Suprapubic skin (tissue), 4 donors: ENCODE measurements around the gene PAQR5. TPM values are rescaled to one million over a fixed set of nuclear protein-coding genes. Genes with fewer than 3 reads are reported as not detected.

Source experiments
- DNase-seq, 2 donors: peaks; one replicate each; pipeline ENCODE4 v3.0.0-alpha.2; 2019; ENCODE audit warnings: low spot score in 2 of 2
- H3K27ac ChIP-seq: fragments of 200-600 bp; sonication (generic); one replicate; pipeline ENCODE4 v1.5.1; 2019
- H3K27me3 ChIP-seq: fragments of 200-600 bp; sonication (generic); one replicate; pipeline ENCODE4 v1.5.1; 2019
- H3K36me3 ChIP-seq: fragments of 200-600 bp; sonication (generic); one replicate; pipeline ENCODE4 v1.5.1; 2019
- H3K4me1 ChIP-seq: fragments of 200-600 bp; sonication (generic); one replicate; pipeline ENCODE4 v1.5.1; 2019
- H3K4me3 ChIP-seq: fragments of 200-600 bp; sonication (generic); one replicate; pipeline ENCODE4 v1.5.1; 2019; ENCODE audit warnings: mild to moderate bottlenecking
- H3K9me3 ChIP-seq: fragments of 200-600 bp; sonication (generic); one replicate; pipeline ENCODE4 v1.5.1; 2019
- CTCF ChIP-seq, 2 donors: fragments of 200-600 bp in 1 of 2; fragments of 450-650 bp in 1 of 2; sonication (generic) in 1 of 2; IDR thresholded peaks; one replicate each; pipeline ENCODE4 v1.5.1; 2016 to 2019; ENCODE audit warnings: antibody characterized with exemption in 2 of 2, mild to moderate bottlenecking in 1 of 2, moderate library complexity in 1 of 2
- EP300 ChIP-seq: sonication (generic); formaldehyde crosslinking; IDR thresholded peaks from one replicate; pipeline ENCODE4 v1.6.1; 2017; ENCODE audit warnings: antibody characterized with exemption
- POLR2A ChIP-seq, 2 donors: fragments of 450-650 bp; IDR thresholded peaks; one replicate each; pipeline ENCODE4 v1.6.1; 2017; ENCODE audit warnings: antibody characterized with exemption in 2 of 2, mild to moderate bottlenecking in 2 of 2, moderate library complexity in 2 of 2
- POLR2AphosphoS5 ChIP-seq, 3 donors: sonication (generic); formaldehyde crosslinking; IDR thresholded peaks; one replicate each; pipeline ENCODE4 v1.6.1; 2017; ENCODE audit warnings: antibody characterized with exemption in 3 of 3
- WGBS: methylation state at CpG from one replicate; pipeline ENCODE4 v1.1.5; 2018; 5-methylcytosine and 5-hydroxymethylcytosine counted together
- total RNA-seq, 4 donors: library from RNA; depleted of rRNA; stranded (reverse); fragments of >200 nt; gene quantifications; one replicate each; pipeline ENCODE4 v1.1.0, GENCODE V29; 2016

Gene PAQR5
- total RNA-seq, 4 donors from 2014 or later: 2.5 to 22.4 (median 9.3) TPM

GRCh38 chr15:69390575-69390974, 91.9 kb downstream of the PAQR5 start:
- Histone ChIP-seq H3K27ac (no peak overlapping the region), H3K4me3 (no peak overlapping the region), H3K9me3 (no peaks in the 10 kb centered on the region), H3K36me3 (no peaks in the 10 kb centered on the region), H3K4me1 (peaks cover 30% of the 10 kb centered on the region), H3K27me3 (no peaks in the 10 kb centered on the region)
- no peak for TF ChIP-seq CTCF (IDR thresholded peaks at IDR 0.05)
- TF ChIP-seq POLR2A (IDR thresholded peaks at IDR 0.05): no peak
- no peak for TF ChIP-seq EP300
- no peak for TF ChIP-seq POLR2AphosphoS5 (IDR thresholded peaks at IDR 0.05)
- WGBS: 60% methylated on average over 2 of the region's 2 CpGs
- DNase-seq: no peak

- Histone ChIP-seq H3K27ac (no peak overlapping the region), H3K27me3 (no peaks in the 10 kb centered on the region), H3K4me1 (peaks cover 30% of the 10 kb centered on the region), H3K36me3 (no peaks in the 10 kb centered on the region), H3K9me3 (no peaks in the 10 kb centered on the region), H3K4me3 (no peak overlapping the region)
- no peak for TF ChIP-seq POLR2A (IDR thresholded peaks at IDR 0.05)
- TF ChIP-seq EP300: no peak
- TF ChIP-seq POLR2AphosphoS5 (IDR thresholded peaks at IDR 0.05): no peak
- no peak for TF ChIP-seq CTCF (IDR thresholded peaks at IDR 0.05)
- DNase-seq: no peak
- whole genome bisulfite sequencing: 51% methylated on average over 11 of the region's 11 CpGs
These were observed 92.5 kb downstream of the PAQR5 start for GRCh38 chr15:69391046-69391757.

GRCh38 chr15:69392352-69392751, 93.6 kb downstream of the PAQR5 start:
- H3K4me3 ChIP-seq: no peak overlapping the region
- WGBS: 77% methylated on average over 4 of the region's 4 CpGs
- TF ChIP-seq POLR2A (IDR thresholded peaks at IDR 0.05): no peak
- no peak for TF ChIP-seq CTCF (IDR thresholded peaks at IDR 0.05)
- TF ChIP-seq POLR2AphosphoS5 (IDR thresholded peaks at IDR 0.05): no peak
- no peak for TF ChIP-seq EP300
- DNase-seq: no peak
- no peaks in the 10 kb centered on the region for H3K9me3 ChIP-seq
- peaks cover 30% of the 10 kb centered on the region for H3K4me1 ChIP-seq
- H3K27me3 ChIP-seq: no peaks in the 10 kb centered on the region
- H3K36me3 ChIP-seq: no peaks in the 10 kb centered on the region
- no peak overlapping the region for H3K27ac ChIP-seq

- Histone ChIP-seq H3K4me3 (no peak overlapping the region), H3K36me3 (no peaks in the 10 kb centered on the region), H3K4me1 (peaks cover 20% of the 10 kb centered on the region), H3K9me3 (no peaks in the 10 kb centered on the region), H3K27ac (no peak overlapping the region), H3K27me3 (no peaks in the 10 kb centered on the region)
- DNase-seq: no peak
- WGBS: 53% methylated on average over 11 of the region's 11 CpGs
- no peak for TF ChIP-seq POLR2A (IDR thresholded peaks at IDR 0.05)
- TF ChIP-seq EP300: no peak
These were observed 95.2 kb downstream of the PAQR5 start for GRCh38 chr15:69393831-69394491.

GRCh38 chr15:69394556-69395282, 96.0 kb downstream of the PAQR5 start:
- Histone ChIP-seq H3K4me1 (peaks cover 20% of the 10 kb centered on the region), H3K27me3 (no peaks in the 10 kb centered on the region), H3K4me3 (no peak overlapping the region), H3K27ac (no peak overlapping the region), H3K9me3 (no peaks in the 10 kb centered on the region), H3K36me3 (no peaks in the 10 kb centered on the region)
- 22% methylated on average over 28 of the region's 36 CpGs for WGBS
- TF ChIP-seq POLR2AphosphoS5 (IDR thresholded peaks at IDR 0.05) (no peak), CTCF (IDR thresholded peaks at IDR 0.05) (peak; percentile 75 to 96)
- peak; percentile 85 to 88 for DNase-seq
